ENCODE data around the gene SOX5.

The SOX5 gene

DNA sequence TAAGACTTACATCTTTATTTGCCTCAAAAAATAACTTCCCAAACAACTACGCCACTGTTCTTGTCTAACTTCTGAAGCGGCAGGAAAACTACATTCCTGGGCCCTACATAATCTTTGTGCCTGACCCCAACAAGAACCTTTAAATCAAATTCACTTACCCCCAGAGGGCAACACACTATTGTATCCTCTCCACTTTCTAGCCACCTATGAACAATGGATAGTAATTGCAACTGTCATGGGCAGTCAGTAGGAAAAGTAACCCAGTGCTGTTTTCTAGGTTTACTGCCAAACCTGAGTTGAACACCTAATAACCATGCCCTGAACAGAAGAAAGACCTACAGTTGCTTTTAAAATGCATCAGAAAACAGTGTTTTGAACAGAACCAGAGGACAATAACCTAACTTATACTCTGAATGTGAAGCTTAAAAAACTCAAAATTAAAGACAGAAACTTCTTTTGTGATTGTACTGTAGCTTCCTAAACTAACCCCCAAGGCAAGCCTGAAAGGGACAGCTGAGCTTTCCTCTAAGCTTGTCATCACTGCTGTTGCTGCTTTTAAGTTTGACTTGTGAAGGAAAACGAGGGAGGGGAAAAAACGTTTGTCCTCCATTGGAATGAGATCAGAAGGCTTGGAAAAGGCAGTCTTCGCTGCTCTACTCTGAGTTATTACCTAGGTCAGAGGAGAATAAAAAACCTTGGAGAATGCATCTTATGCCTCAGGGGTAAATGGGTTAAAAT lies 195.7 kb downstream of the SOX5 start:
- Histone ChIP-seq H3K36me3 (ENCODE audit: control insufficient read depth in 1 of 2, insufficient read depth in 2 of 2, low read length in 2 of 2) (no peaks in the 10 kb centered on the region), H3K27ac (ENCODE audit: low read depth, low read length) (peak overlapping the region; percentile 82), H4K8ac (ENCODE audit: low read depth, low read length) (peak overlapping the region; percentile 28), H4K12ac (ENCODE audit: low read depth, low read length) (no peak overlapping the region), H3K4ac (ENCODE audit: low read depth, low read length) (no peak overlapping the region), H3K9me3 (ENCODE audit: insufficient read depth, low read depth, low read length) (no peaks in the 10 kb centered on the region), H3K18ac (ENCODE audit: low read length) (no peak overlapping the region), H3K27me3 (ENCODE audit: insufficient read depth, low read length) (no peaks in the 10 kb centered on the region), H2AFZ (ENCODE audit: insufficient read depth, low read length, poor library complexity) (no peak overlapping the region), H3K23ac (ENCODE audit: low read length) (no peak overlapping the region), H3K4me1 (ENCODE audit: control insufficient read depth in 1 of 2, insufficient read depth in 2 of 2, low read length in 2 of 2) (no peaks in the 10 kb centered on the region), H3K9ac (ENCODE audit: low read length) (no peak overlapping the region), H3K79me2 (ENCODE audit: control insufficient read depth, insufficient read depth, low read length, poor library complexity) (no peaks in the 10 kb centered on the region), H3K79me1 (ENCODE audit: low read length) (peaks cover 2% of the 10 kb centered on the region), H3K14ac (ENCODE audit: low read length) (no peak overlapping the region), H2BK5ac (ENCODE audit: low read depth, low read length, poor library complexity) (peak overlapping the region; percentile 33), H3K4me2 (ENCODE audit: low read length) (no peak overlapping the region), H2BK120ac (ENCODE audit: insufficient read depth, low read length, poor library complexity) (no peak overlapping the region), H2BK12ac (ENCODE audit: low read length) (peak overlapping the region; percentile 17), H2AK5ac (ENCODE audit: low read length) (no peak overlapping the region), H4K91ac (ENCODE audit: low read depth, low read length) (no peak overlapping the region), H3K4me3 (ENCODE audit: low read depth, low read length) (no peak overlapping the region)
- no peak for DNase-seq
- WGBS (ENCODE audit: extremely low coverage, insufficient coverage, insufficient read length), result no CpG with 5 or more reads among the region's 5 CpGs

DNA sequence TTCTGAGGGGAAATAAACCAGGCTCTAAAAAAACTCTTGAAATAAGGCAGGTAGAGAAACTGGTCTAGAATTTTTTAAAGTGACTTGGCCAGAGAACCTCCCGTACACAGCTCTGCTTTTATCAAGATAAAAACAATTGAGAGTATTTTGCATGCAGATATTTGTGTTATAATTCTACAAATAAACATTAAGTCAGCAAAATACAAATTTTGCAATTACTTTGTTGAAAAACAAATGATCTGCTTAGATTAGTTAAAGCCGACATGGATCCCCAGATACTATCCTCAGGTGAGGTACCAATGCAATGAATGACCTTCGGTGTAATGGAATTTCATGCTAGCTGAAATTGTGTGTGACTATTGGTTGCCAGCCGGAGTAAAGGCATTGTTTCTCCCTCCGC lies 197.2 kb downstream of the SOX5 start:
- Histone ChIP-seq H3K14ac (ENCODE audit: low read length) (no peak overlapping the region), H3K9ac (ENCODE audit: low read length) (no peak overlapping the region), H2BK120ac (ENCODE audit: insufficient read depth, low read length, poor library complexity) (no peak overlapping the region), H3K18ac (ENCODE audit: low read length) (no peak overlapping the region), H3K4ac (ENCODE audit: low read depth, low read length) (no peak overlapping the region), H4K12ac (ENCODE audit: low read depth, low read length) (no peak overlapping the region), H2BK5ac (ENCODE audit: low read depth, low read length, poor library complexity) (no peak overlapping the region), H3K4me1 (ENCODE audit: control insufficient read depth in 1 of 2, insufficient read depth in 2 of 2, low read length in 2 of 2) (no peaks in the 10 kb centered on the region), H3K4me3 (ENCODE audit: low read depth, low read length) (no peak overlapping the region), H3K36me3 (ENCODE audit: control insufficient read depth in 1 of 2, insufficient read depth in 2 of 2, low read length in 2 of 2) (no peaks in the 10 kb centered on the region), H2BK12ac (ENCODE audit: low read length) (no peak overlapping the region), H3K27ac (ENCODE audit: low read depth, low read length) (no peak overlapping the region), H3K4me2 (ENCODE audit: low read length) (no peak overlapping the region), H3K23ac (ENCODE audit: low read length) (no peak overlapping the region), H4K91ac (ENCODE audit: low read depth, low read length) (no peak overlapping the region), H3K27me3 (ENCODE audit: insufficient read depth, low read length) (no peaks in the 10 kb centered on the region), H3K79me1 (ENCODE audit: low read length) (no peaks in the 10 kb centered on the region), H2AK5ac (ENCODE audit: low read length) (no peak overlapping the region), H4K8ac (ENCODE audit: low read depth, low read length) (no peak overlapping the region), H3K9me3 (ENCODE audit: insufficient read depth, low read depth, low read length) (no peaks in the 10 kb centered on the region), H2AFZ (ENCODE audit: insufficient read depth, low read length, poor library complexity) (no peak overlapping the region), H3K79me2 (ENCODE audit: control insufficient read depth, insufficient read depth, low read length, poor library complexity) (no peaks in the 10 kb centered on the region)
- WGBS (ENCODE audit: extremely low coverage, insufficient coverage, insufficient read length), result no CpG with 5 or more reads among the region's 5 CpGs
- peak in 1 of 2 donors; percentile 34 for DNase-seq

DNA sequence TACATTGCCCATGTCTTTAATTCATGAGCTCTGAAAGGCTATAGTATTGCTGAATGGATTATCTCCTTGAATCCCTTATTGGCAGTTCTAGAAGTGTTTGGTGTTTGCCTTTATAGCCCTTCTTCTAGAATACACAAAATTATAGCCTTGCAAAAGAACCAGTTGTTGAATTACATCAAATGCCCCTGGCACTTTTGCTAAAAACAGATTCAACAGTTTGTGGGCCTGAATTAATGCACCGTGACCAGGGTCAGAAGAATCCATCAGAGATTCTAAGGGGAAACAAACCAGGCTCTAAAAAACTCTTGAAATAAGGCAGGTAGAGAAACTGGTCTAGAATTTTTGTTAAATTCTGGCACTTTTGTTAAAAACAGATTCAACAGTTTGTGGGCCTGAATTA lies 197.8 kb downstream of the SOX5 start:
- Histone ChIP-seq H2AFZ (ENCODE audit: insufficient read depth, low read length, poor library complexity) (no peak overlapping the region), H3K18ac (ENCODE audit: low read length) (no peak overlapping the region), H3K4me3 (ENCODE audit: low read depth, low read length) (no peak overlapping the region), H3K79me1 (ENCODE audit: low read length) (no peaks in the 10 kb centered on the region), H3K4ac (ENCODE audit: low read depth, low read length) (no peak overlapping the region), H2AK5ac (ENCODE audit: low read length) (no peak overlapping the region), H2BK5ac (ENCODE audit: low read depth, low read length, poor library complexity) (no peak overlapping the region), H3K9ac (ENCODE audit: low read length) (no peak overlapping the region), H4K12ac (ENCODE audit: low read depth, low read length) (no peak overlapping the region), H3K27ac (ENCODE audit: low read depth, low read length) (no peak overlapping the region), H2BK120ac (ENCODE audit: insufficient read depth, low read length, poor library complexity) (no peak overlapping the region), H4K8ac (ENCODE audit: low read depth, low read length) (no peak overlapping the region), H3K27me3 (ENCODE audit: insufficient read depth, low read length) (no peaks in the 10 kb centered on the region), H3K9me3 (ENCODE audit: insufficient read depth, low read depth, low read length) (no peaks in the 10 kb centered on the region), H3K79me2 (ENCODE audit: control insufficient read depth, insufficient read depth, low read length, poor library complexity) (no peaks in the 10 kb centered on the region), H3K4me1 (ENCODE audit: control insufficient read depth in 1 of 2, insufficient read depth in 2 of 2, low read length in 2 of 2) (no peaks in the 10 kb centered on the region), H3K23ac (ENCODE audit: low read length) (no peak overlapping the region), H3K14ac (ENCODE audit: low read length) (no peak overlapping the region), H3K36me3 (ENCODE audit: control insufficient read depth in 1 of 2, insufficient read depth in 2 of 2, low read length in 2 of 2) (no peaks in the 10 kb centered on the region), H3K4me2 (ENCODE audit: low read length) (no peak overlapping the region), H2BK12ac (ENCODE audit: low read length) (no peak overlapping the region), H4K91ac (ENCODE audit: low read depth, low read length) (no peak overlapping the region)
- DNase-seq, result no peak
- no CpG with 5 or more reads among the region's 1 CpG for WGBS (ENCODE audit: extremely low coverage, insufficient coverage, insufficient read length)

DNA sequence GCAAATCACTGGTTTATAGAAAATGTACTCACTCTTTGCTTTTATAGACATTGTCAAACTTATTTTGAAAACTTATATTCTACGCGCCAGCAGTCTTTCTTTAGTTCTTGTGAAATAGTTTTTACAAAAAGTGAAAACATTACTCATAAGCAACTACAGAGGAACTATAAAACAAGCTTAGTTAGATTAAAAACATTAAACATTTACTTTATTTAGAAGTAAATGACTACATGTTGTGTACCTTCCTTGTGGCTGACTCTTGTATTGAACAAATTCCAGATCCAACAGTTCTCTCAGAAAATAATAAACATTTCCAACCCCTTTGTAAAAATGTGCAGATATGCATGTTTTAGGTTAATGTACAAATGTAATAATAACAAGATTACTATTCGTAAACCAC lies 198.5 kb downstream of the SOX5 start:
- no peak for DNase-seq
- Histone ChIP-seq H3K4me1 (ENCODE audit: control insufficient read depth in 1 of 2, insufficient read depth in 2 of 2, low read length in 2 of 2) (no peaks in the 10 kb centered on the region), H3K36me3 (ENCODE audit: control insufficient read depth in 1 of 2, insufficient read depth in 2 of 2, low read length in 2 of 2) (no peaks in the 10 kb centered on the region), H3K9ac (ENCODE audit: low read length) (no peak overlapping the region), H3K14ac (ENCODE audit: low read length) (no peak overlapping the region), H4K8ac (ENCODE audit: low read depth, low read length) (no peak overlapping the region), H3K4ac (ENCODE audit: low read depth, low read length) (no peak overlapping the region), H3K4me3 (ENCODE audit: low read depth, low read length) (no peak overlapping the region), H3K79me1 (ENCODE audit: low read length) (no peaks in the 10 kb centered on the region), H2AK5ac (ENCODE audit: low read length) (no peak overlapping the region), H4K12ac (ENCODE audit: low read depth, low read length) (no peak overlapping the region), H3K18ac (ENCODE audit: low read length) (no peak overlapping the region), H4K91ac (ENCODE audit: low read depth, low read length) (no peak overlapping the region), H3K27me3 (ENCODE audit: insufficient read depth, low read length) (no peaks in the 10 kb centered on the region), H3K79me2 (ENCODE audit: control insufficient read depth, insufficient read depth, low read length, poor library complexity) (no peaks in the 10 kb centered on the region), H3K4me2 (ENCODE audit: low read length) (no peak overlapping the region), H3K27ac (ENCODE audit: low read depth, low read length) (no peak overlapping the region), H2AFZ (ENCODE audit: insufficient read depth, low read length, poor library complexity) (no peak overlapping the region), H3K9me3 (ENCODE audit: insufficient read depth, low read depth, low read length) (no peaks in the 10 kb centered on the region), H2BK12ac (ENCODE audit: low read length) (no peak overlapping the region), H2BK120ac (ENCODE audit: insufficient read depth, low read length, poor library complexity) (no peak overlapping the region), H2BK5ac (ENCODE audit: low read depth, low read length, poor library complexity) (no peak overlapping the region), H3K23ac (ENCODE audit: low read length) (no peak overlapping the region)
- no CpG with 5 or more reads among the region's 3 CpGs for WGBS (ENCODE audit: extremely low coverage, insufficient coverage, insufficient read length)
